Subcutaneous adipose tissue (tissue), 4 donors: ENCODE results near the gene SPINK14. TPM values are rescaled to one million over a fixed set of nuclear protein-coding genes. Genes with fewer than 3 reads are reported as not detected.

Experiments
- total RNA-seq, 4 donors: library from RNA; depleted of rRNA; stranded (reverse); fragments of >200 nt; gene quantifications; one replicate each; pipeline ENCODE4 v1.1.0, GENCODE V29; 2016
- TF ChIP-seq, protein P1 (sequence below): fragments of 450-650 bp; IDR thresholded peaks from one replicate; pipeline ENCODE4 v1.5.1; 2016; ENCODE audit warnings: low read depth, mild to moderate bottlenecking, control low read depth, antibody characterized with exemption, moderate library complexity

Gene SPINK14, protein sequence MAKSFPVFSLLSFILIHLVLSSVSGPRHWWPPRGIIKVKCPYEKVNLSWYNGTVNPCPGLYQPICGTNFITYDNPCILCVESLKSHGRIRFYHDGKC
- total RNA-seq = not detected

DNA sequence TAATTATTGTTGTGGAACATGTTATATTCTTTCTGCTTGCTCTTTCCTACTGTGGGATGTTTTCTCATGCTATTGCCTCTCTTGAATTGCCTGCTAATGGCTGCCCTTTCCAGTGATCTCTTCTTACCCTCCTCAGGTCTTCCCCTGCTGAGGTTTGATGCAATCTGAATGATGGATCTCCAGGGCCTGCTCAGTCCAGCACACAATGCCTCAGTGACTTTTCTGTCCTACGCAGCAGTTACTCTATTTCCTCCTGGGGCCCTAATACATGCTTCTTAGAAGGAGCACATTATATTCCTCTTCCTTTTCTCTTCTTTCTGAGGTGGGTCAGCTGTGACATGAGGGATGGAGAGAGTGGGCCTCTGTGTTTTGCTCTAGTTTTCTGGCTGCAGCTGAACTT, at the start of gene SPINK14:
TSS of gene SPINK14 (plus strand) at position 301 of the 400 bp plus-strand sequence. CDS start 1,187 bp downstream, outside the sequence.
- TF ChIP-seq, protein P1, sequence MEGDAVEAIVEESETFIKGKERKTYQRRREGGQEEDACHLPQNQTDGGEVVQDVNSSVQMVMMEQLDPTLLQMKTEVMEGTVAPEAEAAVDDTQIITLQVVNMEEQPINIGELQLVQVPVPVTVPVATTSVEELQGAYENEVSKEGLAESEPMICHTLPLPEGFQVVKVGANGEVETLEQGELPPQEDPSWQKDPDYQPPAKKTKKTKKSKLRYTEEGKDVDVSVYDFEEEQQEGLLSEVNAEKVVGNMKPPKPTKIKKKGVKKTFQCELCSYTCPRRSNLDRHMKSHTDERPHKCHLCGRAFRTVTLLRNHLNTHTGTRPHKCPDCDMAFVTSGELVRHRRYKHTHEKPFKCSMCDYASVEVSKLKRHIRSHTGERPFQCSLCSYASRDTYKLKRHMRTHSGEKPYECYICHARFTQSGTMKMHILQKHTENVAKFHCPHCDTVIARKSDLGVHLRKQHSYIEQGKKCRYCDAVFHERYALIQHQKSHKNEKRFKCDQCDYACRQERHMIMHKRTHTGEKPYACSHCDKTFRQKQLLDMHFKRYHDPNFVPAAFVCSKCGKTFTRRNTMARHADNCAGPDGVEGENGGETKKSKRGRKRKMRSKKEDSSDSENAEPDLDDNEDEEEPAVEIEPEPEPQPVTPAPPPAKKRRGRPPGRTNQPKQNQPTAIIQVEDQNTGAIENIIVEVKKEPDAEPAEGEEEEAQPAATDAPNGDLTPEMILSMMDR = no peak

- TF ChIP-seq, protein P1 = no peak
Measured at GRCh38 chr5:148120317-148120716, 48.0 kb upstream of the SPINK14 start.

GRCh38 chr5:148125641-148126040, 42.7 kb upstream of the SPINK14 start:
- TF ChIP-seq, protein P1 = no peak

DNA sequence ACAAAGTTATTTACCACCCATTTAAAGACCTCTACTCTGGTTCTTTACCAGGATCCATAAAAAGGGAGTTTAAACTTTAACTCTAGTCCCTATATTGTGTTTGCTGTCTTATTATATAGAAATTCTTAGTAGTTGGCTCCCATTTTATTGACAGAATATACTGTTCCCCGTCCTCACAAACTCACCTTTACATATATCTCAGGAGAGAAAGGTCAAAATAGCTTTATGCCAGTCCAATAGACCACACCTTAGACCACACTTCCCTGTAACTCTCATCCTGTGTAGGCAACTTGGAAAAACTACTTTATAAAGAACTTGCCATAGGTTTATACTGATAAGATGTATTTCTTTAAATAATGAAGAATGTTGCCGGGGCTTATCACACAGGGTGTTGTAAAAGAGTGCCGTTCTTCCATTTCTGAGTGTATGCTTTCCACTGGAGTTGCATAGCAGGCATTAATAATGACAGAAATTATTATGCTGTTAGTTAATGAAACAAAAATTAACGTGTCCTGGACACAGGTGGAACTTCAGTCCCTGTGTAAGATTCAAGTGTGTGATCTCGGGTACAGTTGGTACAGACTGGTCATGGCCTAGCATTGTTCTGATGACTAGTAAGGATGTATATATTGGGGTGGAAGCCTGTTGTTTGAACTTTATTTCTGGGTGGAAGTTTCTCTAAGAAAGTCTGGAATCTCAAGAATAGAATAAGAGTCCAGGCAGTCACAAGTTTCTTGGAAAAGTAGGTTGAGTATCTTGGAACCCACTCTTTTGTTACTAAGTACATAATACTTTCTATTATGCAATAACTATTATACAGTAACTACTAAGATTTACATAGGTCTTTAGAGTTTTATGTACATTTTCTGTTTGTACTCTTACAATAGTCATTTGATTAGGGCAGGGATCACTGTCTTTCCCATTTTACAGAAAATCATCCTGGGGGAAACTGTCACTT, 33.0 kb upstream of the SPINK14 start:
- TF ChIP-seq, protein P1 = no peak

GRCh38 chr5:148140846-148141245, 27.5 kb upstream of the SPINK14 start:
- TF ChIP-seq, protein P1 = no peak

DNA sequence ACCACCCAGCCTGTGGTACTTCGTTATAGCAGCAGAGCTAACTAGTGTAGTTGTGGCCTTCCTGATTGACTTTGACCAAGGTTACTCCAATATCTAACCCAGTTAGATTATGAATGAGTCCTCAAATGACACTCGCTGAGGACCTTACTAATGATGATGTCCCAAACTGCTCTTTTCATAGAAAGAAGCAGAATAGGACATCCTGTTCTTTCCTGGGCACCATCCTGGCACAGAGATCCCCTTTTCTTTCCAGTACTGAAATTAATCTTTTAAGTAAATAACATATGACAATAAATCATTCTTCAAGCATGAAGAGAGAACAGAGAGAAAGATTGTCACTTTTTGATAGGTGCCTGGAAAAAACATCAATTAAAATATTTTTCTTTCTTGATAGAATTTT, 26.7 kb upstream of the SPINK14 start:
- TF ChIP-seq, protein P1 = no peak

GRCh38 chr5:148145916-148146315, 22.4 kb upstream of the SPINK14 start:
- TF ChIP-seq, protein P1 = no peak
